ENCODE data around the gene LYST.
"Not testable (repeated sequence)": the region's sequence is repeated elsewhere in the genome, so short reads cannot be mapped to it uniquely, and the experiment has no call there.

The LYST gene

GRCh38 chr1:235866205-235866912 lies at the start of gene LYST:
LYST (minus strand) TSS chr1:235866906; CDS start chr1:235830417, 36,489 bp downstream.
- peak; percentile 50 for DNase-seq

GRCh38 chr1:235915489-235915888 lies 48.8 kb upstream of the LYST start:
- not testable (repeated sequence) for DNase-seq

GRCh38 chr1:235913311-235913710 lies 46.6 kb upstream of the LYST start:
- no peak for DNase-seq

GRCh38 chr1:235911876-235912275 lies 45.2 kb upstream of the LYST start:
- no peak for DNase-seq

DNA sequence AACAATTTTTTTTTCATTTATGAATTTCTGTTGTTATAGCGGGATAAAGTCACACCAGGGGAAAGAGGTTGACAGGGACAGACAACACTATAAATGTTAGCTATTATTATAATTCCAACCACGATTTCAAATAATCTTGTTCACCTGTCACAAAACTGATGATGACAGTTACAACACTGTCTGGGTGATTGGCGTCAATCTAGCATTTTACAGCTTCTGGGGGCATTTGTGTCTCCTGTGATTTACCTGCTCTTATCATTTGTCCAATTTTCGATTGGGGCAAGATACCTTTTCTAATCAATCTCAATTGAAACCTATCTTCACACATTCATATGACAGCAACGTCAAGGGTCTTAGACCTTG lies 44.6 kb upstream of the LYST start:
- DNase-seq: no peak

DNA sequence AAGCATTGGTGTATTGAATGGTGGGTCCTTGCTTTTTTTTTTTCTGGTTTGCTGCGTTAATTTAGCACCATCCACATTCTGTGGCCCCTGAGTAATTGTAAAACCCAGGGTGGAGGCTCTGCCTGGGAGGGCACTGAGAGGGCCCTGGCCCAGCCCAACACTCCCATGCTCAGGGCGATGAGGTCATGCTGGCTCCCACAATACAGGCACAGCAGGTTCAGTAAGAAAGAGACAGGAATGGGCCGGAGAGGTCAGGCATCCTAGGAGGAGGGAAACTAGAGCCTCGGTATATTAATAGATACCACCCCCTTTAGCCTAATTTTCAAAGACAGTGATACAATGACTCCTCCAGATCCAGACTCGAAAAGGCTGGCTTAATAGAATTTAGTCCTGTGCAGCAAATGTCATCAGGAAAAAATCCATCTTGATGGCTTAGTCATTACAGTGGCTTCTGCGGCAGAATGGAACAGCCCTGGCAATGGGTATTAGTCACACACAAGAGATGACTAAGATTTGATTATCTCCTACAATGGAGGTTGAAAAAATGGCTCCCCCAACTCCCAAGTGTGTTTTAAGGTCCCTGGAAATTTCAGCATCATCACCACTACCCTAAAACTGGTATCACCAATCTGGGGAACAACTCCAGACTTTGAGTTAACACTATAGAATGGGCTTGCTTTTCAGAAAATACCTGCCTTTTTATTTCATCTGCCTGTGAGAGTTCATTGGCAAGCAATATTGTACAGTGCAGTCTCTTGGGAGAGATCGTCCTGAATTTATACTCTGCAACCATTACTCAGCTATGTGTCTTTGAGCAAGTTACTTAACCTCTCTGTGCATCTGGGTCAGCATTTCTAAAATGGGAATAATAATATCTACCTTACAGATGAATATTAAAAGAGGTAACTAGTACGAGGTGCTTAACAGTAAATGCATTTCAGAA lies 43.9 kb upstream of the LYST start:
- no peak for DNase-seq

GRCh38 chr1:235908742-235909520 lies 42.2 kb upstream of the LYST start:
- DNase-seq: no peak

GRCh38 chr1:235907897-235908240 lies 41.2 kb upstream of the LYST start:
- no peak for DNase-seq

GRCh38 chr1:235907187-235907896 lies 40.6 kb upstream of the LYST start:
- no peak for DNase-seq

- no peak for DNase-seq
Measured at GRCh38 chr1:235906436-235906835, 39.7 kb upstream of the LYST start.

- not testable (repeated sequence) for DNase-seq
Measured at GRCh38 chr1:235903809-235904208, 37.1 kb upstream of the LYST start.

- no peak for DNase-seq
Measured at GRCh38 chr1:235902677-235903542, 36.2 kb upstream of the LYST start.

DNA sequence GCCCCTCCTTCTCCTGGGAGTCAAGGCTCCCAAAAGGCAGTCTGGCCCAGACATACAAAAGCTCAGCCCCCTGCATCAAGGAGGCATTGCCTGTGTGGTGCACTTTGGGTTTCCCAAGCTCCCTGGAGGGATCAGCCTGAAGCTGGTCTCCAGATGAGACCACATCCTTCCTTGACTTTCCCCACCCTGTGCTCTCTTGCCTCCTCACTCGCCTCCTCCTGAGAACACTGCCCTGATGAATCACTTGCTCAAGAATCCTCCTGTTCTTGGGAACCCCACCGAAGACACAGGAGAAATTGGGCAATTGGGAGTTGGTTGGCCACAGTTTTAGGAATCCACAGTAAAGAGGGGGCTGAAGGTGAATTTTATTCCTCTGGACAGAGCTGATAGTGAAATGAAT lies 34.8 kb upstream of the LYST start:
- DNase-seq: no peak

- no peak for DNase-seq
Measured at GRCh38 chr1:235898126-235898525, 31.4 kb upstream of the LYST start.

DNA sequence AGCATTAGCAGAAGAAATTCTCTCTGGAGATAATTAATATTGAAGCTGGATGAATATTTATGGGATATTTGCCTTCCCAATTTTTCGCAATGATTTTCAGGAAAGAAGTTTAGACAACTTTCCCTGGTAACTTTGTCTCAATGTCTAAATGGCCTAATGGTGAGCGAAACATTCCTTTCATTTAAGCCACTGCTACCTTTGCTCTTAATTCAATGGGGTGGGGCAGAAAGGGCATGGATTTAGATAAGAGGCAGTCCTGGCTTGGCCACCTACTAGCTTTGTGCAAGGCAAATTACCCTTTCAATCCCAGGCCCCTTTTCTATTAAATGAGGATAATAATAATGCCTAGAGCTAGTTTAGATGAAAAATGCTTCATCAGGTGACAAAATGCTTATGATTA lies 27.1 kb upstream of the LYST start:
- no peak for DNase-seq

DNA sequence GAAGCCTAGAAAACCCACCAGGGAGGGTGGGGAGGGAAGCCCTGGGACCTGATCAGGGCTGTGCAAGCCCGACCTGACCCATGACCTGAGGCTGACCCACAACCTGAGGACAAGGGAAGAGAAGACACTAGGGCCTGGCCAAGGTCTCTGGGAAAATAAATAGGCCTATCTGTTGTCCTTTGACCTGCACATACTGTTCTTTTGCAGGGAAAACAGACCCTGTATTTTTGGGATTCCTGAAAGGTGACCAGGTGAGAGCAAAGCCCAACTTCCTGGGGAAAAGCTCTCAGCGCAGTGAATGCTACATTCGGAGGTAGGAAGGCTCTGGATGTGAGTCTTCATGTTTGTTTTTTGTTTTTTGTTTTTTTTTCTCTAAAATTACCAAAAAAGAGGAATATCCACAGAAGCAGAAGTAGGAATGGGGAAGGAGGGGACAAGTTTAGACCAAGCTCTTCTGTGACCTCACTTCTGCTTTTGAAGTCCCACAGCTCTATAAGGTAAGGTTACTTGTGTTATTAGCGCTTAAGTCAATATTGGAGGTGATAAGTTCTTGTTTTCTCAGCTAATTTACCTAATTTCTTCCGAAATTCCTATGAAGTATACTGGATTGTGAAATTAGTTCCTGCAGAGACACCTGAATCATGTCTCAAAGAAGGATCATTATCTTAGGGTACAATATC lies 26.2 kb upstream of the LYST start:
- no peak for DNase-seq

DNA sequence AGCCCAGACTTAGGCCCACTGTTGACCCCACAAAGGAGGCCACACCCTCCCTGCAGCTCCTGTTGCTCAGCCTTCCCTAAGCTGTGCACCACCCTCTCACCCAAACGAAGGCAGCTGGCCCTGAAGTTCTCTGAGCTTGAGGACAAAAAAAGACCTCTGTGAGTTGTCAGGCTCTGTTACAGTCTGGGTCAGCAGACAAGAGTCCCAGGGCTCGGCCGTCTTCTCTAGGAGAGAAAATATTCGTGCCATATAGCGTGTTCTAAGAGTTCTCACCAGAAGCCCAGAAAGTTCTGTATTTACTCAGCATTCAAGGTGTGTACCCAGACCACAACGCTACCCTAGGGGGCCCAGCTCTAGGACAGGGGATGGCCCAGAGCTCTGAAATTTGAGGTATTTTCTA lies 25.5 kb upstream of the LYST start:
- no peak for DNase-seq

DNA sequence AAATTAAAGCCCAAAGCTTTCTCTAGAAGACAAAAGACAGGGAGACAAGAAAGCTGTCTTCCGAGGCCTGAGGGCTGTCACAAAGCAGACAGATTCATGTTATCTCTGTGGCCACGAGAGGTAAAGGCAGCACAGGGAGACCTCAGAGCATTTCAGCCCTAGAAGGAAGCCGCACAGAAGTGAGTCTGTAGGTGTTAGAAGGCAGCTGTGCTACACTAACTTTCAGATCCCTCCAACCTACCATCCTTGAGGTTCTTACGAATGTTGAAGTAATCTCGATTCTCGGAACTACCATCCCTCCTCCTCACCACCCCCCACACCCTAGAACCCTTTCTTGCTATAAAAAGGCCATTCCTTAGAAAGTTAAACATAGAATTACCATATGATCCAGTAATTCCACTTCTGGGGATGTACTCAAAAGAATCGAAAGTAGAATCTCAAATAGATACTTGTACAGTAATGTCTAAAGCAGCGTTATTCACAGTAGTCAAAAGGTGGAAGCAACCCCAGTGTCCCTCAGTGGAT lies 21.5 kb upstream of the LYST start:
- DNase-seq: peak; percentile 31

- no peak for DNase-seq
Measured at GRCh38 chr1:235887676-235888075, 21.0 kb upstream of the LYST start.

GRCh38 chr1:235885655-235886262 lies 19.1 kb upstream of the LYST start:
- no peak for DNase-seq

Measured in activated CD4-positive, alpha-beta T cell treated with anti-CD3 and anti-CD28 coated beads, Interleukin-2, amount 50 U/mL, for 1 hour (primary cell).